ENCODE measurements around the gene ZNF74.

DNA sequence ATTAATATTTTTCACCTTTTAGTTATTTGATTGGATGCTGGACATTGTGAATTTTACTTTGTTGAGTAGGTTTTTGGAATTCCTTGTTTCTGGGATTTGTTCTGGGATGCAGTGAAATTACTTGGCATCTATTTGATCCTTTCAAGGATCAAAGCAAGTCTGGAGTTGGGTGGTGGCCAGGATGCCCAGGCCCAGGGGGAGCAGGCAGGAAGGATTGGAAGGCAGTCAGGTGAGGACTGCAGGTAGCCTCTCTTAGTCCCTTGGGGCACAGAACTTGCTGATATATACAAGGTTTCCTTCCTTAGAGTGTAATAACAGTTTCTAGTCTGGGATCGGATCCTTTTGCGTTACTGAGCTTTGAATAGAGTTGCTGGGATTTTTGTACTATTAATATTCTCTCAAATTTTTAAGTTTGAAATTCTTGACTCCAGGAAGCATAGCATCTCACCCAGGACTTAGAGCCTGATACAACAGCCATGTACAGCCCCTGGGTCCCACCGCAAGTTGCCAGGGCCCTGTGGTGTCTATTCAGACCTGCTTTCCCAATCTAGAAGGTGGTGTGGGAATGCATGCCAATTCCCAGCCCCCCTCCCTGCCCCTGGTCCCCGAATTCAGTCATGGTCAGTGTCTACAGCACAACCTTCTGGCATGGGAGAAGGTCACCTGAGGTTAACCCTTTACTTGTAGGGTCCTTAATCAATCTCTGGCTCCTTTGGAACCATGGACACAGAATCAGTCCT lies 6.1 kb downstream of the ZNF74 start:
- TF ChIP-seq, protein P1, sequence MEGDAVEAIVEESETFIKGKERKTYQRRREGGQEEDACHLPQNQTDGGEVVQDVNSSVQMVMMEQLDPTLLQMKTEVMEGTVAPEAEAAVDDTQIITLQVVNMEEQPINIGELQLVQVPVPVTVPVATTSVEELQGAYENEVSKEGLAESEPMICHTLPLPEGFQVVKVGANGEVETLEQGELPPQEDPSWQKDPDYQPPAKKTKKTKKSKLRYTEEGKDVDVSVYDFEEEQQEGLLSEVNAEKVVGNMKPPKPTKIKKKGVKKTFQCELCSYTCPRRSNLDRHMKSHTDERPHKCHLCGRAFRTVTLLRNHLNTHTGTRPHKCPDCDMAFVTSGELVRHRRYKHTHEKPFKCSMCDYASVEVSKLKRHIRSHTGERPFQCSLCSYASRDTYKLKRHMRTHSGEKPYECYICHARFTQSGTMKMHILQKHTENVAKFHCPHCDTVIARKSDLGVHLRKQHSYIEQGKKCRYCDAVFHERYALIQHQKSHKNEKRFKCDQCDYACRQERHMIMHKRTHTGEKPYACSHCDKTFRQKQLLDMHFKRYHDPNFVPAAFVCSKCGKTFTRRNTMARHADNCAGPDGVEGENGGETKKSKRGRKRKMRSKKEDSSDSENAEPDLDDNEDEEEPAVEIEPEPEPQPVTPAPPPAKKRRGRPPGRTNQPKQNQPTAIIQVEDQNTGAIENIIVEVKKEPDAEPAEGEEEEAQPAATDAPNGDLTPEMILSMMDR (IDR thresholded peaks at IDR 0.05 in 2 of 3, conservative IDR thresholded peaks at IDR 0.05 in 1 of 3; ENCODE audit: control insufficient read depth in 2 of 3, extremely low read depth in 1 of 3, insufficient read depth in 1 of 3, low read depth in 3 of 3, low read length in 3 of 3): no peak
- no peak for TF ChIP-seq SREBF2 (IDR thresholded peaks at IDR 0.05; ENCODE audit: low read length)
- TF ChIP-seq SIN3A (IDR thresholded peaks at IDR 0.05; ENCODE audit: low read depth, low read length): no peak
- TF ChIP-seq, protein P2, sequence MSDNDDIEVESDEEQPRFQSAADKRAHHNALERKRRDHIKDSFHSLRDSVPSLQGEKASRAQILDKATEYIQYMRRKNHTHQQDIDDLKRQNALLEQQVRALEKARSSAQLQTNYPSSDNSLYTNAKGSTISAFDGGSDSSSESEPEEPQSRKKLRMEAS (IDR thresholded peaks at IDR 0.05; ENCODE audit: low read depth, low read length): no peak
